ENCODE data around the gene TRIP4. TPM values are rescaled to one million over a fixed set of nuclear protein-coding genes. Genes with fewer than 3 reads are reported as not detected.

TRIP4 gene
- total and polyA plus RNA-seq, 2 donors from 2014 or later, result 29.8 to 33.1 TPM

- no peak for FAIRE-seq
- intact Hi-C loops (cut with DNase I), result no loop called here
These were observed 32.8 kb upstream of the TRIP4 start for GRCh38 chr15:64354688-64355344.

GRCh38 chr15:64355348-64355943 lies 32.2 kb upstream of the TRIP4 start:
- Histone ChIP-seq H3K36me3 (ENCODE audit: control insufficient read depth in 2 of 3, insufficient read depth in 3 of 3, low read length in 3 of 3) (no peaks in the 10 kb centered on the region), H3K27ac (ENCODE audit: low read depth in 2 of 2, low read length in 2 of 2) (peak overlapping the region; percentile 72 to 80), H3K9me3 (ENCODE audit: control insufficient read depth in 2 of 3, insufficient read depth in 1 of 3, low read length in 3 of 3) (no peaks in the 10 kb centered on the region), H3K27me3 (ENCODE audit: control insufficient read depth, insufficient read depth, low read length) (no peaks in the 10 kb centered on the region), H3K4me3 (ENCODE audit: low read length in 3 of 3) (peak overlapping the region; percentile 81 to 99 (median 85)), H3K9ac (ENCODE audit: low read length in 3 of 3) (peak overlapping the region; percentile 37 to 92 (median 90)), H3K4me1 (ENCODE audit: control insufficient read depth in 2 of 3, insufficient read depth in 2 of 3, low read depth in 1 of 3, low read length in 3 of 3) (peaks cover 0 to 5% (median 0%) of the 10 kb centered on the region in 3 donors)
- DNase-seq (peak in 4 of 5 donors; percentile 41 to 77 (median 61)), FAIRE-seq (no peak)
- TF ChIP-seq CTCF (IDR thresholded peaks at IDR 0.05; ENCODE audit: borderline replicate concordance, extremely low read depth, insufficient read depth), result no peak
- intact Hi-C loops (cut with DNase I), result no loop called here

More at GRCh38 chr15:64354688-64355344, 32.8 kb upstream of the TRIP4 start:
- Histone ChIP-seq H3K4me3 (ENCODE audit: low read length in 3 of 3) (peak overlapping the region; percentile 81 to 99 (median 85)), H3K4me1 (ENCODE audit: control insufficient read depth in 2 of 3, insufficient read depth in 2 of 3, low read depth in 1 of 3, low read length in 3 of 3) (peaks cover 0 to 5% (median 0%) of the 10 kb centered on the region in 3 donors), H3K36me3 (ENCODE audit: control insufficient read depth in 2 of 3, insufficient read depth in 3 of 3, low read length in 3 of 3) (no peaks in the 10 kb centered on the region), H3K9ac (ENCODE audit: low read length in 3 of 3) (peak overlapping the region; percentile 37 to 92 (median 90)), H3K27ac (ENCODE audit: low read depth in 2 of 2, low read length in 2 of 2) (no peak overlapping the region), H3K9me3 (ENCODE audit: control insufficient read depth in 2 of 3, insufficient read depth in 1 of 3, low read length in 3 of 3) (no peaks in the 10 kb centered on the region), H3K27me3 (ENCODE audit: control insufficient read depth, insufficient read depth, low read length) (no peaks in the 10 kb centered on the region)
- TF ChIP-seq CTCF (IDR thresholded peaks at IDR 0.05; ENCODE audit: borderline replicate concordance, extremely low read depth, insufficient read depth), result no peak
- DNase-seq, result peak in 1 of 5 donors; percentile 25

GRCh38 chr15:64355944-64356709 lies 31.5 kb upstream of the TRIP4 start, which contains the start of gene CSNK1G1:
CSNK1G1 (minus strand) TSS chr15:64356173; CDS start chr15:64300499, 55,674 bp downstream.
- peak within 1 kb of the TSS; percentile 90 to 98 (median 92) for H3K9ac ChIP-seq (ENCODE audit: low read length in 3 of 3)
- H3K36me3 ChIP-seq (ENCODE audit: control insufficient read depth in 2 of 3, insufficient read depth in 3 of 3, low read length in 3 of 3), result no peaks in the 10 kb centered on the region
- H3K27me3 ChIP-seq (ENCODE audit: control insufficient read depth, insufficient read depth, low read length), result no peaks in the 10 kb centered on the region
- H3K27ac ChIP-seq (ENCODE audit: low read depth in 2 of 2, low read length in 2 of 2), result peak within 1 kb of the TSS; percentile 72 to 80
- H3K4me3 ChIP-seq (ENCODE audit: low read length in 3 of 3), result peak within 1 kb of the TSS; percentile 81 to 99 (median 85)
- H3K4me1 ChIP-seq (ENCODE audit: control insufficient read depth in 2 of 3, insufficient read depth in 2 of 3, low read depth in 1 of 3, low read length in 3 of 3), result peaks cover 0 to 5% (median 0%) of the 10 kb centered on the region in 3 donors
- peak; percentile 28 for TF ChIP-seq CTCF (IDR thresholded peaks at IDR 0.05; ENCODE audit: borderline replicate concordance, extremely low read depth, insufficient read depth)
- DNase-seq, result peak; percentile 98 to 99 (median 98)
- peak; percentile 46 for FAIRE-seq
- intact Hi-C loops (cut with DNase I), result no loop called here
- no peaks in the 10 kb centered on the region for H3K9me3 ChIP-seq (ENCODE audit: control insufficient read depth in 2 of 3, insufficient read depth in 1 of 3, low read length in 3 of 3)
